SK-N-SH treated with all-trans-retinoic acid at 6 μM for 48 hours (cell line): ENCODE data around the gene ATRAID.

Experiments
- ATAC-seq: fragments of 200-7000 bp; cut with Tn5 transposase; 3 replicates; pipeline ENCODE4 v1.9.1; 2020; ENCODE audit warnings: mild to moderate bottlenecking, moderate library complexity
- ARNTL ChIP-seq: fragments of 450-650 bp; formaldehyde crosslinking; IDR thresholded peaks from 2 replicates; pipeline ENCODE4 v1.5.0; 2020; ENCODE audit warnings: low read depth, mild to moderate bottlenecking, moderate library complexity, borderline replicate concordance
- BACH2 ChIP-seq: fragments of 250-450 bp; sonication (Bioruptor Pico); IDR thresholded peaks from 2 replicates; pipeline ENCODE4 v1.9.0; 2021; ENCODE audit warnings: mild to moderate bottlenecking, borderline replicate concordance
- ESRRG ChIP-seq: fragments of 250-450 bp; sonication (Bioruptor Pico); IDR thresholded peaks from 2 replicates; pipeline ENCODE4 v1.6.1; 2021; ENCODE audit warnings: mild to moderate bottlenecking
- ISL1 ChIP-seq: fragments of 250-450 bp; sonication (Bioruptor Pico); IDR thresholded peaks from 2 replicates; pipeline ENCODE4 v2.1.2; 2022; ENCODE audit warnings: mild to moderate bottlenecking, moderate library complexity
- OSR1 ChIP-seq: fragments of 250-450 bp; sonication (Bioruptor Pico); IDR thresholded peaks from 2 replicates; pipeline ENCODE4 v1.8.0; 2022; ENCODE audit warnings: moderate library complexity, mild to moderate bottlenecking, inconsistent platforms
- POU6F1 ChIP-seq: fragments of 250-450 bp; sonication (Bioruptor Pico); IDR thresholded peaks from 2 replicates; pipeline ENCODE4 v1.8.0; 2021; ENCODE audit warnings: low read depth, mild to moderate bottlenecking, moderate library complexity, borderline replicate concordance
- RARB ChIP-seq: fragments of 250-450 bp; sonication (Bioruptor Pico); IDR thresholded peaks from 2 replicates; pipeline ENCODE4 v1.8.0; 2021; ENCODE audit warnings: mild to moderate bottlenecking, moderate library complexity
- SNAI2 ChIP-seq: fragments of 250-450 bp; sonication (Bioruptor Pico); IDR thresholded peaks from 2 replicates; pipeline ENCODE4 v1.5.0; 2020; ENCODE audit warnings: mild to moderate bottlenecking, moderate library complexity
- TCF4 ChIP-seq: fragments of 250-450 bp; sonication (Bioruptor Pico); IDR thresholded peaks from 2 replicates; pipeline ENCODE4 v1.8.0; 2021; ENCODE audit warnings: mild to moderate bottlenecking, moderate library complexity, borderline replicate concordance
- TOX ChIP-seq: fragments of 250-450 bp; sonication (Bioruptor Pico); IDR thresholded peaks from 2 replicates; pipeline ENCODE4 v1.8.0; 2021; ENCODE audit warnings: mild to moderate bottlenecking, moderate library complexity, borderline replicate concordance
- ZC3H10 ChIP-seq: fragments of 250-450 bp; sonication (Bioruptor Pico); IDR thresholded peaks from 2 replicates; pipeline ENCODE4 v1.5.1; 2021; ENCODE audit warnings: mild to moderate bottlenecking, moderate library complexity
- ZFP30 ChIP-seq: fragments of 450-650 bp; formaldehyde crosslinking; IDR thresholded peaks from 2 replicates; pipeline ENCODE4 v1.5.0; 2022; ENCODE audit warnings: mild to moderate bottlenecking, moderate library complexity
- ZNF70 ChIP-seq: fragments of 450-650 bp; formaldehyde crosslinking; IDR thresholded peaks from 2 replicates; pipeline ENCODE4 v1.5.0; 2020; ENCODE audit warnings: mild to moderate bottlenecking, moderate library complexity
- ZNF8 ChIP-seq: fragments of 450-650 bp; formaldehyde crosslinking; IDR thresholded peaks from 2 replicates; pipeline ENCODE4 v1.5.0; 2020; ENCODE audit warnings: mild to moderate bottlenecking, moderate library complexity
- TF ChIP-seq, protein P1 (sequence below): fragments of 250-450 bp; sonication (Bioruptor Pico); IDR thresholded peaks from 2 replicates; pipeline ENCODE4 v1.5.1; 2021; ENCODE audit warnings: mild to moderate bottlenecking, moderate library complexity
- TF ChIP-seq, protein P2 (sequence below): fragments of 250-450 bp; sonication (Bioruptor Pico); IDR thresholded peaks from 2 replicates; pipeline ENCODE4 v1.5.1; 2020; ENCODE audit warnings: low read depth, mild to moderate bottlenecking, moderate library complexity
- TF ChIP-seq, protein P3 (sequence below): fragments of 250-450 bp; sonication (Bioruptor Pico); IDR thresholded peaks from 2 replicates; pipeline ENCODE4 v1.5.0; 2020; ENCODE audit warnings: mild to moderate bottlenecking, moderate library complexity
- TF ChIP-seq, protein P4 (sequence below): fragments of 250-450 bp; sonication (Bioruptor Pico); IDR thresholded peaks from 2 replicates; pipeline ENCODE4 v1.8.0; 2020; ENCODE audit warnings: mild to moderate bottlenecking, moderate library complexity, borderline replicate concordance

ATRAID gene

GRCh38 chr2:27202854-27203253 lies 9.0 kb upstream of the ATRAID start (continued):
- TF ChIP-seq, protein P1, sequence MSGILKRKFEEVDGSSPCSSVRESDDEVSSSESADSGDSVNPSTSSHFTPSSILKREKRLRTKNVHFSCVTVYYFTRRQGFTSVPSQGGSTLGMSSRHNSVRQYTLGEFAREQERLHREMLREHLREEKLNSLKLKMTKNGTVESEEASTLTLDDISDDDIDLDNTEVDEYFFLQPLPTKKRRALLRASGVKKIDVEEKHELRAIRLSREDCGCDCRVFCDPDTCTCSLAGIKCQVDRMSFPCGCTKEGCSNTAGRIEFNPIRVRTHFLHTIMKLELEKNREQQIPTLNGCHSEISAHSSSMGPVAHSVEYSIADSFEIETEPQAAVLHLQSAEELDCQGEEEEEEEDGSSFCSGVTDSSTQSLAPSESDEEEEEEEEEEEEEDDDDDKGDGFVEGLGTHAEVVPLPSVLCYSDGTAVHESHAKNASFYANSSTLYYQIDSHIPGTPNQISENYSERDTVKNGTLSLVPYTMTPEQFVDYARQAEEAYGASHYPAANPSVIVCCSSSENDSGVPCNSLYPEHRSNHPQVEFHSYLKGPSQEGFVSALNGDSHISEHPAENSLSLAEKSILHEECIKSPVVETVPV (CRISPR knock-in tag), result no peak
- TF ChIP-seq, all 23 proteins: peak for 0

DNA sequence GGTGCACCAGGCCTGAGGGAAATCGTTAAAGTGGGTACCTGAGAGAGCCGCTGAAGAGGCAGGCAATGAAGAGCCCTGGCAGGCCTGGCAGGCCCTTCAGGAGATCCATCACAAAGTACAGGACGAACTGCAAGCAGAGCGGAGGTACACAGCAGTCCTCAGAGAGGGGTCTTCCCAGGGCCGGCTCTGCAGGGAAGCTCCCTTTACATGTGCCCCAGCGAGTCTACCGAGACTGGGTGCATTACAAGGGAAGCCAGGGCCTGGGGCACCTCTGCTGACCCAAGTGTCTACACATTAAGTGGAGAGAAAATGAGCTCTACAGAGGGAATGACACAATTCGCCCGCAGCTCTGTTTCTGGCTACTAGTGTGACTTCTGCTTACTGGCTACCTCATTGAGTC lies 8.1 kb upstream of the ATRAID start:
- ATAC-seq, result no peak
- TF ChIP-seq TOX (CRISPR knock-in tag) (no peak), RARB (no peak), ZFP30 (CRISPR knock-in tag) (no peak), ZNF8 (CRISPR knock-in tag) (no peak)
- TF ChIP-seq, protein P2, sequence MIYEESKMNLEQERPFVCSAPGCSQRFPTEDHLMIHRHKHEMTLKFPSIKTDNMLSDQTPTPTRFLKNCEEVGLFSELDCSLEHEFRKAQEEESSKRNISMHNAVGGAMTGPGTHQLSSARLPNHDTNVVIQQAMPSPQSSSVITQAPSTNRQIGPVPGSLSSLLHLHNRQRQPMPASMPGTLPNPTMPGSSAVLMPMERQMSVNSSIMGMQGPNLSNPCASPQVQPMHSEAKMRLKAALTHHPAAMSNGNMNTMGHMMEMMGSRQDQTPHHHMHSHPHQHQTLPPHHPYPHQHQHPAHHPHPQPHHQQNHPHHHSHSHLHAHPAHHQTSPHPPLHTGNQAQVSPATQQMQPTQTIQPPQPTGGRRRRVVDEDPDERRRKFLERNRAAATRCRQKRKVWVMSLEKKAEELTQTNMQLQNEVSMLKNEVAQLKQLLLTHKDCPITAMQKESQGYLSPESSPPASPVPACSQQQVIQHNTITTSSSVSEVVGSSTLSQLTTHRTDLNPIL (CRISPR knock-in tag), result no peak
- TF ChIP-seq, protein P3, sequence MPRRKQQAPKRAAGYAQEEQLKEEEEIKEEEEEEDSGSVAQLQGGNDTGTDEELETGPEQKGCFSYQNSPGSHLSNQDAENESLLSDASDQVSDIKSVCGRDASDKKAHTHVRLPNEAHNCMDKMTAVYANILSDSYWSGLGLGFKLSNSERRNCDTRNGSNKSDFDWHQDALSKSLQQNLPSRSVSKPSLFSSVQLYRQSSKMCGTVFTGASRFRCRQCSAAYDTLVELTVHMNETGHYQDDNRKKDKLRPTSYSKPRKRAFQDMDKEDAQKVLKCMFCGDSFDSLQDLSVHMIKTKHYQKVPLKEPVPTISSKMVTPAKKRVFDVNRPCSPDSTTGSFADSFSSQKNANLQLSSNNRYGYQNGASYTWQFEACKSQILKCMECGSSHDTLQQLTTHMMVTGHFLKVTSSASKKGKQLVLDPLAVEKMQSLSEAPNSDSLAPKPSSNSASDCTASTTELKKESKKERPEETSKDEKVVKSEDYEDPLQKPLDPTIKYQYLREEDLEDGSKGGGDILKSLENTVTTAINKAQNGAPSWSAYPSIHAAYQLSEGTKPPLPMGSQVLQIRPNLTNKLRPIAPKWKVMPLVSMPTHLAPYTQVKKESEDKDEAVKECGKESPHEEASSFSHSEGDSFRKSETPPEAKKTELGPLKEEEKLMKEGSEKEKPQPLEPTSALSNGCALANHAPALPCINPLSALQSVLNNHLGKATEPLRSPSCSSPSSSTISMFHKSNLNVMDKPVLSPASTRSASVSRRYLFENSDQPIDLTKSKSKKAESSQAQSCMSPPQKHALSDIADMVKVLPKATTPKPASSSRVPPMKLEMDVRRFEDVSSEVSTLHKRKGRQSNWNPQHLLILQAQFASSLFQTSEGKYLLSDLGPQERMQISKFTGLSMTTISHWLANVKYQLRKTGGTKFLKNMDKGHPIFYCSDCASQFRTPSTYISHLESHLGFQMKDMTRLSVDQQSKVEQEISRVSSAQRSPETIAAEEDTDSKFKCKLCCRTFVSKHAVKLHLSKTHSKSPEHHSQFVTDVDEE (CRISPR knock-in tag), result no peak

DNA sequence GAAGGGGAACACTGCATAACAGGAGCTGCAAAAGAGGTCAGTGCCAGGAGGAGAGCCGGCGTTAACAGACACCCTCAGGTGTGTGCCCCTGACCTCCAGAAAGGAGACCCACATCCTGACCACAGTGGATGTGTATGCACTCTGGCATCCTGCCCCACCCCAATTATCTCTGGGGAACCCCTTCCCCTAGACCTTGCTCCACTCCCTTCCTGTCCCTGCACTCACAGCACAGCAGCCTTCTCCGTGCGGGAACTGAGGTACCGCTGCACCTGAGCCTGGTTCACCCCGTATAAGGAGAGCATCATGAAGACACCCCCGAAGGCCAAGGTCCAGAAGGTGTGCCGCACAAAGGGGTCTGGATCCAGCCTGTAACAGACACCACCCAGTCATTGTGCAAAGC lies 7.3 kb upstream of the ATRAID start:
- ATAC-seq, result no peak
- no peak for TF ChIP-seq POU6F1 (CRISPR knock-in tag)
- TF ChIP-seq ESRRG (CRISPR knock-in tag), result no peak
- no peak for TF ChIP-seq RARB
- TF ChIP-seq ZNF70, result no peak
- TF ChIP-seq ARNTL (CRISPR knock-in tag), result no peak
- no peak for TF ChIP-seq OSR1 (CRISPR knock-in tag)
- TF ChIP-seq, protein P4, sequence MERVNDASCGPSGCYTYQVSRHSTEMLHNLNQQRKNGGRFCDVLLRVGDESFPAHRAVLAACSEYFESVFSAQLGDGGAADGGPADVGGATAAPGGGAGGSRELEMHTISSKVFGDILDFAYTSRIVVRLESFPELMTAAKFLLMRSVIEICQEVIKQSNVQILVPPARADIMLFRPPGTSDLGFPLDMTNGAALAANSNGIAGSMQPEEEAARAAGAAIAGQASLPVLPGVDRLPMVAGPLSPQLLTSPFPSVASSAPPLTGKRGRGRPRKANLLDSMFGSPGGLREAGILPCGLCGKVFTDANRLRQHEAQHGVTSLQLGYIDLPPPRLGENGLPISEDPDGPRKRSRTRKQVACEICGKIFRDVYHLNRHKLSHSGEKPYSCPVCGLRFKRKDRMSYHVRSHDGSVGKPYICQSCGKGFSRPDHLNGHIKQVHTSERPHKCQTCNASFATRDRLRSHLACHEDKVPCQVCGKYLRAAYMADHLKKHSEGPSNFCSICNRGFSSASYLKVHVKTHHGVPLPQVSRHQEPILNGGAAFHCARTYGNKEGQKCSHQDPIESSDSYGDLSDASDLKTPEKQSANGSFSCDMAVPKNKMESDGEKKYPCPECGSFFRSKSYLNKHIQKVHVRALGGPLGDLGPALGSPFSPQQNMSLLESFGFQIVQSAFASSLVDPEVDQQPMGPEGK (CRISPR knock-in tag), result no peak
- no peak for TF ChIP-seq SNAI2
- no peak for TF ChIP-seq ISL1 (CRISPR knock-in tag)
- no peak for TF ChIP-seq TOX (CRISPR knock-in tag)
- TF ChIP-seq, protein P2 (CRISPR knock-in tag), result no peak
- no peak for TF ChIP-seq ZC3H10 (CRISPR knock-in tag)
- no peak for TF ChIP-seq ZFP30 (CRISPR knock-in tag)

DNA sequence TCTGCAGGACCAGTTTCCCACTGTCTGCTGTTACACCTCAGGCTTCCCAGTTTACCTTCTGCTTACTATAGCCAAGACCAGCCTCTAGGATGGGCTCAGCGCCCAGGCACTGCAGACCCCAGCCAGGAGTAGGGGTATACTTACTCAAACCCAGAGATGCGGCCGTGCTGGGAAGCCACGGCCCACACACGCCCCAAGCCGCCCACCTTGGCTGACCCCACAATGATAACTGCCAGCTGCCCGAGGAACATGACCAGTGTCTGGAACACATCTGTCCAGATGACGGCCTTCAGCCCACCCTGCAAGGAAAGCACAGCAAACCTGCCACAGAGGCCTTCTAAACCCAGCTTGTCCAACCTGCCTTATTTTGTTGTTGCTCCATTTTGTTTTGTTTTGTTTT lies 6.6 kb upstream of the ATRAID start:
- TF ChIP-seq ARNTL (CRISPR knock-in tag), result no peak
- TF ChIP-seq, protein P1 (CRISPR knock-in tag), result no peak
- no peak for TF ChIP-seq TCF4 (CRISPR knock-in tag)
- TF ChIP-seq ZNF8 (CRISPR knock-in tag), result no peak
- TF ChIP-seq BACH2 (CRISPR knock-in tag), result no peak
- no peak for TF ChIP-seq SNAI2
- no peak for TF ChIP-seq ZNF70
- no peak for TF ChIP-seq RARB
- TF ChIP-seq, all 23 proteins: peak for 0
- ATAC-seq, result no peak
